ENCODE data around the gene CDC27.
"Not testable (repeated sequence)": the region's sequence is repeated elsewhere in the genome, so short reads cannot be mapped to it uniquely, and the experiment has no call there.

Gene CDC27

DNA sequence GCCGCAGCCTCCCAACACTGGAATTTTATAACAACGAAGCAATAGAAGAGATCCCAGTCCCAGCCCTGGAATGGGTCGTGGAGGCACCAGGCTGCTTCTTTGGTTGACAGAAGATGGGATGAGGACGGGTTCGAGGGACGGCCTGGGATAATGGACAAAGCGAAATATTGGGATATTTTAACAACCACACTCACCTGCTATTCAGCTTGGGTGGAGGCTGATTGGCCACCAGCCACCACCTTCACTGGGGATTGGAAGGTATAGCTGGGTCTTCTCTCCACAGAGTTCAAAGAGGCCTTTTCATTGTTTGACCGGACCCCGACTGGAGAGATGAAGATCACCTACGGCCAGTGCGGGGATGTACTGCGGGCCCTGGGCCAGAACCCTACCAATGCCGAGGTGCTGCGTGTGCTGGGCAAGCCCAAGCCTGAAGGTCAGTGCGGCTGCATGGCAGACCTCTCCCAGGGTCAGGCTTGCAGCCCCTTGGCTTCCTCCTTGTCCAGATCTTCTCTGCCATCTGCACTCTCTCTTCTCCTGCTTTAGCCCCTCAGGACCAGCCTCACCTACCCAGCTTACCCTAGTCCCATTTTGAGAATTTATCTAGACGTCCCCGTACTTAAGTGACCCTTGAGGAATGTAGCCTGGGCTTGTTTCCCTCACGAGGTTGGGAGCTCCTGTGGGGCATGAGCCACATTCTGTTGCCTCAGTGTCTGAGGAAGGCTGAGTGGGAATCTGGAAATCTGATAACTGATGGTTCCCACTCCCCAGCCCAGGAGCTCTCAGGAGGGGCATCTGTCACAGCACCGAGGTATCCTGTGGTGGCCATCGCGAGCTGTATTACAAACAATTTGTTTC is 30.8 kb upstream of the CDC27 start:
- no peak for DNase-seq (ENCODE audit: low read depth)

DNA sequence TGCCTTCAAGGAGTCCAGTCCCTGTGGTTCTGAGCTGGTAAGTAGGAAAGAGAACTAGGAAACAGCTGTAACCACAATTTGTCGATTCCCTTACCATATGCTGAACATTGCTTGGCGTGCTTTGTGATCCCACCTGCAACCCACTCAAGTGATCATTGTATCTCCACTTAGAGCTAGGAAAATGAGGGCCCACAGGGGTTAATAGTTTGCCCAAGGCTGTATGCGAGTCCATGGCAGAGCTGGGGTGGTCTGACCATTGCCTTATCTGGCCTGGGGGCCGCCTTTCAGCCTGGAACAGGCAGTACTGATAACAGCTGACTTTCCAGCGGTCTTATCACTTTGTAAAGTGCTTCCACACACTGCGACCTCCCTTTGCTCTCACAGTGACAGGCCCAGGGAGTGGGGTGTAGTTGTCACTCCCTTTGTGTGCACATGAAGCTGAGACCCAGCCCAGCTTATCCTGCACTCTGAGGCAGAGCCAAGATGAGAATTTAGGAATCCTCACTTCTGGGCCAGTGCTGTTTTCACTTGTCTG is 29.9 kb upstream of the CDC27 start:
- DNase-seq (ENCODE audit: low read depth): no peak

DNA sequence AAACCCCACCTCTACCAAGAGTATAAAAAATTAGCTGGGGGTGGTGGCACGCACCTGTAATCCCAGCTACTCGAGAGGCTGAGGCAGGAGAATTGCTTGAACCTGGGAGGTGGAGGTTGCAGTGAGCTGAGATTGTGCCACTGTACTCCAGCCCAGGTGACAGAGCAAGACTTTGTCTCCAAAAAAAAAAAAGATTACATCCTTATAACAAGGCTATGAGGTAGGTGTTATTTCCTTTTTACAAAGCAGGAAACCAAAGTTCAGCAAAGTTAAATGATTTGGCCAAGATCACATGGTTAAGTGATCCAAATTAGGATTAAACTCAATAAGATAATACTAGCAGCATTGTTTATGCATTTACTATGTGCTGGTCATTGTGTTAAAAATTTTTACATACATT is 28.2 kb upstream of the CDC27 start:
- DNase-seq (ENCODE audit: low read depth): not testable (repeated sequence)

DNA sequence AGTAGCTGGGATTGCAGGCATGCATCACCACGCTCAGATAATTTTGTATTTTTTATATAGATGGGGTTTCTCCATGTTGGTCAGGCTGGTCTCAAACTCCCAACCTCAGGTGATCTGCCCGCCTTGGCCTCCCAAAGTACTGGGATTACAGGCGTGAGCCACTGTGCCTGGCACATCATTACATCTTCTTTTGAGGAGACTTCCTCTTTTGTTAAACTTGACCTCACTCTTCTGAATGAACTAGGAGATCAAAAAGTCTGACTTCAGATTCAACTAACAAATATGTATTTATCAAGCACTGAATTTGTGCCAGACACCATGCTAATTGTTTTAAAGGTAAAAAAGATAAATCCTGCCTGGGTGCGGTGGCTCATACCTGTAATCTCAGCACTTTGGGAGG is 27.7 kb upstream of the CDC27 start:
- DNase-seq (ENCODE audit: low read depth): not testable (repeated sequence)

DNA sequence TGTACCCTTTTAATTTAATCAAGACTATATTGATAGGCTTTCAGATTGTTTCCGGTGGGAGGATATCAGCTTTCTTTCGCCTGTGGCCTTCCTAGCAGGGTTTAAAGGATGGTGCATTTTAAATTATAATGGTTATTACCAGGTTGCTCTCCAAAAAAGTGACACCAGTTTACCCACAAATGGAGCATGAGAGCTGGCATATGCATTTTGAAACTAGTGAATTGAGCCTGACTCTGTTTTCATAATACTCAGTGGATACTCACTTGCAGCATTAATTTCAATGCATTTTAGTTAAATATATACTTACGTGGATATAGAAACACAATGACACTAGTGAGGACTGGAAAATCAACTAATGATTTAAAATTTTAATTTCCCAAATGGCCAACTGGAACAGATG is 25.8 kb upstream of the CDC27 start:
- DNase-seq (ENCODE audit: low read depth): no peak

DNA sequence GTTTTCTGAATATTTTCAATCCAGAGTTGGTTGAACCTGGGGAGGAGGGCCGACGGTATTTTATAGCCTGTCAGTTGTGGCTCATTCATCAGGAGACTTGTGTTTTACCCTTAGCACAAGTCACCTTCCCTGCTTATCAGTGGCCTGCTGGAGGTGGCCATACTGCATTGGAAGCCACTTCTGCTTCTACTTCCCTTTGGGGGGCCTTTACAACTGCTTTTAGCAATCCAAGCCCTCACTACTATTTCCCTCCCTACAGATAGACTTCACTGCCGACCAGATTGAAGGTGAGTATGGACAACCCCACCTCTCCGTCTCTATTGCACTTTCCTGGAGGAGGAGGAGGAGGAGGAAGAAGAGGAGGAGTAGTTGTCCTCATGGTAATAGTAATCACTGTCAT is 24.4 kb upstream of the CDC27 start:
- no peak for DNase-seq (ENCODE audit: low read depth)

DNA sequence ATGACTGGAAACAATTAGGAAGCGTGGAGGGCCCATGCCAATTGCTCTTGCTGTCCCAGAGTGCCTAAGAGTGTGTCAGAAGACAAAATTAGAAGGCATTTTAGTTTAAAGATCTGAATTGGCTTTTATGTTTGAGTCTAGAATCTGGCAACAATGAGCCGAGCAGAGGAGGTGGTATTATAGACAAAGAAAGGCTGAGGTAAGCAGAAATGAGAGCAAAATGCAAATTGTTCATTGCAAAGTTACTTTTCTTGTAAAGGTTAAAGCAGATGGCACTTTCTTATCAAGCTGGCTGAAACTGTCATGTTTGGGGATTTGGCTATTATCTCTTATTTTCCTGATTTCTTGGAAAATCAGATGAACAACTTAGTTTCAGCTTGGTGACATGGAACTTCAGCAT is 23.4 kb upstream of the CDC27 start:
- DNase-seq (ENCODE audit: low read depth): no peak

DNA sequence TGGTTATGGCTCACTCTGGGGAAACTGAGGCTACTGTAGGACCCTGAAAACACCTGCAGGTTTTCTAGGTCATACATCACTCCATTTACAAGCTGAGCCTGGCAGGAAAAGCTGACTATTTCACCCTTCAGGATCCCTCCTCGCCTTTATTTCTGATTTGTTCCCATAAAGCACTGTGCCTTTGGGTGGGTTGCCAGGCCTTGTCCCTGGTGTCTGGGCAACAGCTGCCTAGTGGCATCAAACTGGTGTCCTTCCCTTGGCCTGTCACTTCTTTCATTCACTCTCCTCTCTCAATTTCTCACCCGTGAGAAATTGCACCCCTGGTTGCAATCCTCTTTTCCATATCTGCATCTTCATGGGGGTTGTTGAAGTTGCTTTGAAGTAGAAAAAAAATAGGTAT is 21.7 kb upstream of the CDC27 start:
- DNase-seq (ENCODE audit: low read depth): no peak

DNA sequence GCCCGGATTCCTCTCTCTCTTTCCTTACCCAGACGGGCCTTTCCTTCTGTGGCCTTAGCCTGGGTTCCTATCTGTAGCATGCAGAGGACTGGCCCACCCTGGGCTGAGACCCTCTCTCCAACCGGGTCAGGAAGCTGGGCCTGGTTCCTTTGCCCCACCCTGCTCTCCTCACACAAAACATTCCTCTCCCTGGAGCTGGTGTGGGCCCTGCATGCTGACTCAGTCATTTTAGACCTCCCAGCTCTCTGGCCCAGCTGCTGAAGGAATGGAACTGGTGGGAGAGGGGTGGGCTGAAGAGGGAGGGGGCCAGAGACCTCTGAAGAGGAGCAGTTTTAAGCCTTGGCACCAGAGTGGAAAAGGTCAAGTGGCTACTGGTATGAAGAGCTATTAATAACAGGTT is 21.0 kb upstream of the CDC27 start:
- DNase-seq (ENCODE audit: low read depth): no peak

DNA sequence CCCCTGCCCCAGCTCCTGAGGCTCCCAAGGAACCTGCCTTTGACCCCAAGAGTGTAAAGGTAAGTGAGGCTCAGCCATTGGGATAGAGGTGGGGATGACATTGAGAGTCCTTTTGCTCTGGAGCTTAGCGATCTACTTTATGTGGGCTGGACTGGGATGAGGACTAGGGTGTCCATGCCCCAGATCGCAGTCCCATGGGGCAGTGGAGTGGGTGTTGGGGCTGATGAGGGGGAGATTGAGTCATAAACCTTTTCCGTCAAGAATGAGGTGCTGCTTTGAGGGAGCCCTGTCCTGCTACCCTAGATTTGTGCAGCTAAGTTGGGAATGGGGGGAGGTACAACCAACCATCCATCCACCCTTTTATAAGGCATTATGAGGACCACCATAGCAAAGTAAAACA is 20.4 kb upstream of the CDC27 start:
- DNase-seq (ENCODE audit: low read depth): no peak

DNA sequence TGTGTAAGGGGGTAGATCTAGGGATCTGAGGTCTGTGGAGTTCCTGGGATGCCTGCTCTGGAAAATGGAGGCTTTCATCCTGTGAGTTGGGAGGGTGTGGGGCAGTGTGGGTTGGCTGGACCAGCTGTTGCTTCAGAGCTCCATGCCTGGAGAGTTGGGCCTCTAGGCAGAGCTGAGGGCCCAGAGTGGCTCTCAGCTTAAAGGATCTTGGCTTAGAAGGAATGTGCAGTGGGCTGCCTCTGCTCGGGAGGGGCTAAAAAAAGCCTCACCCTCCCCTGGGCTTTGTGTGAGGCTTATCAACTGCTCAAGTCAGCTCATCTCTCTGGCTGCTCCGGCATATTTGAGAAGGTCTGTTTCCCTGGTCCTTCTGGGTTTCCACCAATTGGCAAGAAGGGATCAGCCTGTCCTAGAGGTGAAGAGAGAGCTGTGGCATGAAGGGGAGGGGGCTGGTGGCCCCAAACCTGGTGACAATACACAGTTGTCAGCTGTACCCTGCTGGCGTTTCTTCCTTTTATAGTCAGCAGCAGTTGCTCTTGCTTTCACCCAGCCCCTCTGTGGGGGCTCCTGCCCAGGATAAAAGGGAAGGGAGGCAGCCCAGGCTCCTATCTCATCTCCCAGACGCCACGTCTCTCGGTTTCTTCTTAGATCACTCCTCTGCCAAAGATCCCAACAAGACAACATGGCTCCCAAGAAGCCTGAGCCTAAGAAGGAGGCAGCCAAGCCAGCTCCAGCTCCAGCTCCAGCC is 19.8 kb upstream of the CDC27 start, which contains the start of gene MYL4:
Gene MYL4 (plus strand): TSS at position 605 of the 745 bp plus-strand sequence. CDS start 75 bp downstream, at position 680.
- no peak for DNase-seq (ENCODE audit: low read depth)

DNA sequence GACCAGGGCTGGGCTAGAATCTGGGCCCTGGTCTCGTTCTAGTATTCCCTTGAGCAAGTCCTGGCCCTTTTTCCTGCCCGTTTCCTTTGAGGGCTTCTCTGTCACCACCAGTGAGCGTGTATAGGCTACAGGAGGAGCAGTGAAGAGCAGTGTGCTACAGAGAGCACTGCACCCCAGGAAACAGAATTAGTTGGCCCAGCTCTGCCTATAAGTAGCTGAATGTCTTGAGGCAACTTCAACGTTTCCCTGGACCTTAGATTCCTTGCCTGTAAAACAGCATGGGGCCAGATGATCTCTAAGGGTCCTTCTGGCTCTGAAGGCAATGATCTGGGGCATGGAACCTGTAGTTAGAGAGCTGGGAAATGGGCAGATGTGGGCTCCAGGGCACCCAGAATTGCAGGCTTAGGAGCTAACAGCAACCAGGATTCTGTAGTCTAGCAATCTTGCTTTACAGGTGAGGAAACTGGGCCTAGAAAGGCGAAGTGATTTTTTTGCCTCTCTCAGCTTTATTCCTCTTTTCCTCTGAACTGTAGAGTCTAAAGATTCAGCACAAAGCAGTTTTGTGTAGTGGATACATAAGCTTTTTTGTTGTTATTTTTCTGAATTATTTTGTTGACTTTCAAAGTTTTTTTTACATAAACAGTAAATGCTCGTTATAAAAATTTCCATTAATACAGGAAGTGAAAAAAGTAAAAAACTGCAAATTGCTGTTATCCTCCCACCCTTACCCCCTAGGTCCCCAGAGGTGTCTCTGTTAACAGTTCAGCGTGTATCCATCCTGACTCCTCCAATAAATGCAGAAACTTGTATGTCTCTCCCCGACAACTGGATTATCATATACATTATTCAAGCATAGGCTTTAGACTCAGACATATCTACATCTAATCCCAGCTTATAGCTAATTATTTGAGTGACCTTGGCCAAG is 18.3 kb upstream of the CDC27 start:
- no peak for DNase-seq (ENCODE audit: low read depth)

DNA sequence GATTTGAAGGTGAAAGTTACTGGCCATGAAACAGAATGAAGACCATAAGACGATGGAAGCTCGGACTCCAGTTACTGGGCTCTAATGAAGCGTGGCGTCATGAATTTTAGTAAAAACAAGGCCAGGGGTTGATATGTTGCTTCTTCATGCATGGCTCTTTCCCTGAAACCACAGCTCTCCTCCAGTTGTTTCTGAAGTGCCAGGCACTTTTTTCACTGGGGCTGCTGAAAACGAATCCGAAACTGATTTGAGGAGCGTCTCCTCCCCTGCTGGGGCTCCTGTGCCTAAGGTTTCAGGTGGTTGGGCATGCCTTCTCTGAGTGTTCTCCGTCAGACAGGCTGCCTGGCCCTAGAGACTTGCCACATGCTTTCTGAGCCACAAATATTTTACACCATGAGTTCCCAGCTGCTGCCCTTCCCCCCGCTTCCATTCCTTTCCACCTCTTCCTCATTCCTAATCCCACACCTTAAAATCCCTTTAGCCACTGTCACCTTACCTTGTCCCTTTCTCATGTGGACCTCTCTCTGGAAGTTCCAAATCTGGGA is 16.4 kb upstream of the CDC27 start:
- peak; percentile 30 for DNase-seq (ENCODE audit: low read depth)

DNA sequence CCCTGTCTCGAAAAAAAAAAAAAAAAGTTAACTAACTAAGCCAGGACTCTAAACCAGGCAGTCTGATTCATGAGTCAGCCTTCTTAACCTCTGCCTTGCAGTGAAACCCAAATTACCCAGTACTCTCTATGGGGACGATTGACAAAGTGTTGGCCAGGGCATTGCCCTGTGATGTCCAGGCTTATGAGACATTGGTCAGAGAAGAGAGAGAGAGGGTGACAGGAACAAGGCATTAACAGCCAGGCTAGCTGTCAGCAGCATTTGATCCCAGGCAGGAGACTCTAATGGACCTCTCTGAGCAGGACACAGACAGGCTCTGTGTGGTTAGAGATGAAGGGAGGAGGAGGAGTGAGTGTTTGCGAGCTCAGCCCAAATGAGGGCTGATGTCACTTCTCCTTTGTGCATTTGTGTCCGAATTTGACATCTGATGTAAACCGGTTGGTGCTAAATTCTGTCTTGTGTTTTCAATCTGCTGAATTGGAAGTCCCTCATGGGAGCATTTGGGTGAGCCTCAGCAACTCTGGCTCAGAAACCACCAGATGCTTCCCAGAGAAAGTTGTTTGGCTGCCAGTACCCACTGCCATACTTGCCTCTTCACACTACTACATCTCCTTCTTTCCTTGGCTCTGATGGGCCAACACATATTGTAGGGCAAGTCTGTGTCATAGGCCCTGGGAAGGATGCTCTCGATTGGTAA is 15.8 kb upstream of the CDC27 start:
- DNase-seq (ENCODE audit: low read depth): peak; percentile 17

DNA sequence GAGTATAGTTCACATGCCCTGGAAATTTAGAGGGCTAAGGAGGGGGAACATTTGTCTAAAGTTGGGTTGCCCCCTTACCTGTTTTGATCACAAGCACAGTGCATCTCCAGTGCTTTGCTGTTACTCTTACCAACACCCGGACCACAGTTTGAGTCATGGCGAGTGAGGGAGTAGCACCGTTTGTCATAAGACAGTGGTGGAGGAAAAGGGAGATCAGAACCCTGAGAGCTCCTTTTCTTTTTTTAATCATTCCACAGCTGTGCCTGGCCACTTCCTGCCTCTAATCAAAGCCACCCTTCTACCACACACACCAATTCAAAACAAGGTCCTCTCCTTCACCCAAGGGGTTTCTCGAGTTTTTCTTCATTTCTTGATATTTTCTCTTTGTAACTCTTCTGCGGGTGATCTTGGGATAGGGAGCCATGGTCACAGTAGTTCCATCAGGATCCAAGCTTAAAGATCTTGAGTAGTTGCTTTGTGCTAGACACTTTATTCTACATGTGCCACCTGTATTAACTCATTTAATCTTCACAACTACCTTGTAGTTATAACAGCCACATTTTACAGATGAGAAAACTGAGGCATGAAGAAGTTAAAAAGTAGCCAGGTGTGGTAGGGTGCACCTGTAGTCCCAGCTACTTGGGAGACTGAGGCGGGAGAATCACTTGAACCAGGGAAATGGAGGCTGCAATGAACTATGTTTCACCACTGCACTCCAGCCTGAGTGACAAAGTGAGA is 15.1 kb upstream of the CDC27 start:
- peak; percentile 32 for DNase-seq (ENCODE audit: low read depth)

DNA sequence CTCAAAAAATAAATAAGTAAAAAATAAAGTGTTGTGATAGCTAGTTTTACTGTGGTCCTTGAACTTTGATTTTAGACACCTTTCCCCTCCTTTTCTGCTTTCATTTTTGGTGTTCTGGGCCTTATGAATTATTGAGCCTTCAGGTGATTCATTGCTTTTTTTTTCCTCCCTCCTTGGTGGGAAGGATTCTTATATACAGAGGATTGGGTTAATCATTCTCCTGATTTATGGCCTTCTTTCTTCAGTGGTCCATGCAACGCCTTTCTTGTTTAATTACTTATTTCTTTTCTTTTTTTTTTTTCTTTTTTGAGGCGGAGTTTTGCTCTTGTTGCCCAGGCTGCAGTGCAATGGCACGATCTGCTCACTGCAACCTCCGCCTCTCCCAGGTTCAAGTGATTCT is 12.1 kb upstream of the CDC27 start:
- no peak for DNase-seq (ENCODE audit: low read depth)

DNA sequence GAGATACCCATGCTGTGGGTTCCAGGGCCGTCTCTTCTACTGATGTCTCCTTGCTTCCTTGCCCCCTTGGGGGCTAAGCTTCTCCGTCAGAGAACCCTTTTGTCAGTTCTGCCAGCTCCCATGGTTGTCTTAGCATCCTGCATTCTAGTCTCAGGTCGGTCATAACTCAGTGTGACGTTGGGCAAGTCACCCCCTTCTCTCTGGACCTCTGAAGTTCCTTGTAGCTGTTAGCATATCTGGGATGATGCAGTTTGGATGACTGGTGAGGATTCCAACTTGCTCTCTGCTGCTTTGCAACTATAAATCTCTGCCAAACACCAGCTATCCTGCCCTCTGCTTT is 11.2 kb upstream of the CDC27 start:
- no peak for DNase-seq (ENCODE audit: low read depth)

DNA sequence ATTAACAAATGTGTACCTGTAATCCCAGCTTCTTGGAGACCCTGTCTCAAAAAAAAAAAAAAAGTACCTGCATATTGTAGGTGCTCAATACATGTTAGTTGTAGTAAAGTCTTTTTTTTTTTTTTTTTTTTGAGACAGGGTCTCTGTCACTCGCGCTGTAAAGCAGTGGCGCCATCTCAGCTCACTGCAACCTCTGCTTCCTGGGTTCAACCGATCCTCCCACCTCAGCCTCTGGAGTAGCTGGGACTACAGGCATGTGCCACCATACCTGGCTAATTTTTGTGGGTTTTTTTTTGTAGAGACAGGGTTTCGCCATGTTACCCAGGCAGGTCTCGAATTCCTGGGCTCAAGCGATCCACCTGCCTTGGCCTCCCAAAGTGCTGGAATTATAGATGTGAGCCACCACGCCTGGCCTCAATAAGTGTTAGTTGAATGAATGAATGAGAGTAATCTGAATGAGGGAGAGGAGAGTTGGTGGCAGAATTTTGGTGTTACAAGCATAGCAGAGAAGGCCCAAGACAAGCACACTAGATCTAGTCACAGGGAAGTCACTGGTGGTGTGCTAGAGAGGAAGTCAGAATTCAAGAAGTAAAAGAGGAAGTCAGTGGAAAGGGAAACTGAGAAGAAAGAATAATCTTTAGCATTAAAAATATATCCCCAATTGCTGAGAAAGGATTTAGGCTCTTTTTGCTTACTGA is 10.7 kb upstream of the CDC27 start:
- DNase-seq (ENCODE audit: low read depth): no peak

DNA sequence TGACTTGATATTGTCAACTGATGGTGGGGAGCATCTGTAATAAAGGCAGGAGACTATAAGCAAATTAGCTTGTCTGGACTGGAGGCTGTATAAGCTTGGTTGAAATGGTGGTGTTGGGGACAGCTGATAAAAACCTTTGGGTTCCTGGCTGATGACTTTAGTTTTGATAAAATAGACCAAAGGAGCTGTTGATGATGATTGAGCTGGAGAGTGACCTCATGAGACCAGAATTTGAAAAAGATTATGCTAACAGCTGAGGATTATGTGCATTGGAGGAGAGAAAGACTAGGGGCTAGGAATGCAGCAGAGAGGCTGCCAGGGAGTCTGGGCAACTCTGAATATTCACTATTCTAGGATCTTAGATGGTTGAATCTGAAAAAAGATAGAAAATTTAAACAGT is 8.7 kb upstream of the CDC27 start:
- DNase-seq (ENCODE audit: low read depth): no peak

DNA sequence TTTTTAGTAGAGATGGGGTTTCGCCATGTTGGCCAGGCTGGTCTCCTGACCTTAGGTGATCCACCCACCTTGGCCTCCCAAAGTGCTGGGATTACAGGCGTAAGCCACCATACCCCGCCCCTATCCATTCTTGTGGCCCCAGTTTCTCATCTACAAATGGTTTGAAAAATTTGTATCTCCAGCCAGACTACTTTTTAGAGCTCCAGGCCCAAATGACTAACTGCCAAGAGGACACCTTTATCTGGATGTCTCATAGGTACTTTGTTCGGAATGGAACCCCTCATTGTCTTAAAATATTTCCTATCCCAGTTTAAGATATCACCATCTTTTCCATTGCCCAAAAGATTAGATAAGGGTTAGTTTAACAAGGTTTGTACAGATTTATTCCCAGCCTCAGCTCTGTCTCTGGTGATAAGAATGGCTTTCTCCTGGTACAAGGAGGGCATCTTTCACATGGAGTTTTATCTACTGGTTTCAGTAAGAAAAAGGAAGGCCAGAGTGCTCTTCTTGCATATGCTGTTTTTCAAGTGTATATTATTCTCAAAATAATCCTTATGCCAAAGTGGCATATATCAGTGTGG is 4.9 kb upstream of the CDC27 start:
- DNase-seq (ENCODE audit: low read depth): no peak
